Activated T-cell treated with anti-CD3 and anti-CD28 coated beads for 24 hours (primary cell): ENCODE measurements around the gene UBXN2A.

Source experiments
- DNase-seq: peaks from one replicate; pipeline ENCODE4 v3.0.0-alpha.2; 2020; ENCODE audit warnings: low read depth

The UBXN2A gene

DNA sequence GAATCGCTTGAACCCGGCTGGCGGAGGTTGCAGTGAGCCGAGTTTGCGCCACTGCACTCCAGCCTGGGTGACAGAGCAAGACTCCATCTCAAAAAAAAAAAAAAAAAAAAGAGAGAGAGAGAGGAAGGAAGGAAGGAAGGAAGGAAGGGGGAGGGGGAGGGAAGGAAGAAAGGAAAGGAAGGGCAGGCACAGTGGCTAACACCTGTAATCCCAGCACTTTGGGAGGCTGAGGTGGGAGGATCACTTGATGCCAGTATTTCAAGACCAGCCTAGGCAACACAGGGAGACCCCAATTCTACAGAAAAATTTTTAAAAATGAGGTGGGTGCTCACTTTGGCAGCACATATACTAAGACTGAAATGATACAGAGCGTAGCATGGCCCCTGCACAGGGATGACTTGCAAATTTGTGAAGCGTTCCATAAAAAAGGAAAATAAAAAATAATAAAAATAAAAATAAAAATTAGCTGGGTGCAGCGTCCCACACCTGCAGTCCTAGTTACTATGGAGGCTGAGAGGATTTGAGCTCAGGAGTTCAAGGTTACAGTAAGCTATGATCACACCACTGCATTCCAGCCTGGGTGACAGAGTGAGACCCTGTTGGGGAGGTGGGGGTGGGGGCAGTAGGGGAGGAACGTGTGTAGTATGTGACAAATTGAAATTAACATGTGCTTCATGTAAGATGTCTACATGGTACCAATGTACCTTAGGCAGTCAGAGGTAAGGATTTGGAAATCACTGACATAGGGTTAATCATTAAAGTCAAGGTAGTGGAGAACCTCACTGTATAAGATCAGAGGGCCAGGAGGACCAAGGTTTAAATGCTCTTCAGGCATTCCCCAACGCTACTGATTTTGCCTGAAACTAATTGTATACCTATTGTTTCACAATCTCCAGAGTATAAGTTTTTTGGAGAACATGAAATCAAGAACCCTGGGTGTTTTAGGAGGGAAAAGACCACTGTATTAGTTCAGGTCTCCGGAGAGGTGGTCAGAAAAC is 105.5 kb downstream of the UBXN2A start:
- no peak for DNase-seq

DNA sequence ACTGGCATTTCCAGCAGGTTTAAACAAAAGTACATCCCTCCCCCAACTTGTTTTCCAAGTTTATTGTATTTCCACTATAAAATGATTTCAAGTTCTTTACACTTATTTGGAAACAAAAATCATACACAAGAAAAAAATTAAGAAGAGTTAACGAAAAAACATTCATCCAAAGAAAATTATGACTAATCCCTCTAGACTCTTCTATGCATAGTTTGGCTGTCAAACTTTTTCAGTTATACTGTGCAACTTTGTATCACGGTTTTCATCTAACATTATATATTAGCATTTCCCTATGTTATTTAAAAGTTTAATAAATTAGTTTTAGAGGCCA is 106.3 kb downstream of the UBXN2A start:
- no peak for DNase-seq

DNA sequence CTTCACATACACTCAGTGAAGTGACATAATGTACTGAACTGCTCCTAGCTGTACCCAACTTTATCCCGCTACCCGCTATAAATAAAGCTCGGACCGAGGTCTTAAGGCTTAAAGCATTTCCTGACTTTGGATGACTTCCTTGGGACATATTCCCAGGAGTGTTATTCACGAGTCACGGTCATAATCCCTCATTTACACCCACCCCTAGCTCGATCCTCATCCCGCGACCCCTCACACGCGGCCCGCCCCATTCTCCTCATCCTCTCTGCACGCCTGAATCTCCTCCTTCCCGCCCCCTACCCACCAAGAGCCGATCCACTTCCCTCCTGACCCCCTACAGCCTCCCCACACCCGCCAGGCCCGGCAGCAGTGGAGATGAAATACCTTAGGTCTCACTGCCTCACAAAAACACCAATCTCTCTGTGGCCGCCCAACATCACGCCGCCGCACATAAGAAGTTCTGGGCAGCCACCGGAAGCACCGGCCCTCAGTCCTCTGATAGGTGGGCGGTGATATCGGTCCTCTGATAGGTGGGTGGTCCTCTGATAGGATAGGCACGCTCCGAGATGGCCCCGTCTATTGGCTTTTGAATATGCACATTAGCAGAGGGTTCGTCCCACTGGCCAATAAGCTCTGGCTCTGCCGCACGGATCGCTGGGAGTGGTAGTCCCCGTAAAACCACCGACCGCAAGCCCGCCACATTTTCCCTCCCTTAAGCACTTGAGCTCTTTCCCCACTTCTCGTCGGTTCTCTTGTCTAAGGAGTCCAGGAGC is 106.9 kb downstream of the UBXN2A start, which contains the start of gene WDCP:
Gene WDCP (minus strand): TSS at position 462 of the 773 bp plus-strand sequence. CDS start 7,897 bp downstream, outside the sequence.
- DNase-seq, result peak; percentile 92

DNA sequence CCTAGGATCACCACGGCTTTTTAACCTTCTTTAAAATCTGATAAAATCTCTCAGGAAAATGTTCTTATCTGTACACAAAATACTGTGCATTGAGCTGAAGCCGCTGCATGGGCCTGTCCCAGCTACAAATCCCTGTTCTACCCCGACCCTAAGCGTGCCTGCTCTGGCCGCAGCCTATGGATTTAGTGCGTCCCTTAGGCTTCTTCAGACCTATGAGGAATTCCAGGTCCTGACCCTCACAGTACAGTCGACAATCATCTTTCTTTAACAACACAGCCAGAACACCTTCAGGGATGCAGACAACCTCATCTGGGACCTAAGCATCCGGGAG is 107.4 kb downstream of the UBXN2A start:
- DNase-seq, result no peak

DNA sequence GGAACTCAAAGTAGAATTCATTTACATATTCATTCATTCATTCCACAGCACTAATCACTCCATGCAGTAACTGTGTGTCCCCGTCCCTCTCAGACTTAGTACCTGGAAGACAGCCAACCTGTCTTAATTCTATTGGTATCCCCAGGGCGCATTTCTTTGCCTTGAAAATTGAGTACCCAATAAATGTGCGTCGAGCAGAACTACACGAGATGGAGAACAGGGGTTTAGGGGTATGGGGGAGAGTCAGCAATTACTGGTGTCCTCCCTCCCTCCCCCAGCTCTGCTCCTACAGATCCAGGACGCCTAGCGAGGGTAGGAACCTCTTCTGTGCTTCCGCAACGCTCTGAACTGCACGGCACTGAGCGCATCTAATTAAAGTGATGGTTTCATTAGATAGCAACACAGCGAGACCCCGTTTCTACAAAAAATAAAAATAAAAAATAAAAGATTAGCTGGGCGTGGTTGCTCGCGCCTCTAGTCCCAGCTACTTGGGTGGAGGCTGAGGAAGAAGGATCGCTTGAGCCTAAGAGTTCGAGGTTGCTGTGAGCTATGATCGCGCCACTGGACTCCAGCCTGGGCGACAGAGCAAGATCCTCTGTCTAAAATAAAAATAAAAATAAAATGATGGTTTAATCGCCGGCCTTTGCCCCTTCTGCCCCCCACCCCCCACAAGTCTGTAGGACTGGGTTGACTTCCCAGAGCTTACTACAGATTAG is 108.7 kb downstream of the UBXN2A start:
- no peak for DNase-seq

DNA sequence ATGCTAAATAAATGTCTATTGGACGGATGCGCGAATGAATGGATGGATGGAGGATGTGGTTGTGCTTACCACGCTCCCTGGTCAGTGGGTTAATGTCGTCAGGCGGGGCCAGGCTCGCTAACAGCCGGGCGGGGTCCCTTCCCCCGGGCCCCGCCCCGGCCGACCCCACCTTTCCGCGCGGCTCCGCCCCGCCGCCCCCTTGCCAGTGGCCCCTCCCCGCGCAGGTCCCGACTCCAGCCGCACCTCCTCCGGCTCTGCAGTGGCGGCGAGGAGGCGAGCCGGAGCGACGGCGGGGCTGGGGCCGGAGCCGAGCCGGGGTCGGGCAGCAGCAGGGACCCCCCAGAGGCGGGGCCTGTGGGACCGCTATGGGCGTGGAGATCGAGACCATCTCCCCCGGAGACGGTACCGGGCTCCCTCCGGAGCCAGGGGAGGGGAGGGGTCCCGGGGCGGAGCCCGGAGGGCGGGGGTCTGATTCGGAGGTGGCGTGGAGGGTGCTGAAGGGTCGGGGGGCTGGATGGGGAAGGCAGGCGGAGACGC is 109.3 kb downstream of the UBXN2A start, which contains the start of gene FKBP1B:
Gene FKBP1B (plus strand): TSS at position 257 of the 537 bp plus-strand sequence. CDS start 109 bp downstream, at position 366.
- DNase-seq, result peak; percentile 36

DNA sequence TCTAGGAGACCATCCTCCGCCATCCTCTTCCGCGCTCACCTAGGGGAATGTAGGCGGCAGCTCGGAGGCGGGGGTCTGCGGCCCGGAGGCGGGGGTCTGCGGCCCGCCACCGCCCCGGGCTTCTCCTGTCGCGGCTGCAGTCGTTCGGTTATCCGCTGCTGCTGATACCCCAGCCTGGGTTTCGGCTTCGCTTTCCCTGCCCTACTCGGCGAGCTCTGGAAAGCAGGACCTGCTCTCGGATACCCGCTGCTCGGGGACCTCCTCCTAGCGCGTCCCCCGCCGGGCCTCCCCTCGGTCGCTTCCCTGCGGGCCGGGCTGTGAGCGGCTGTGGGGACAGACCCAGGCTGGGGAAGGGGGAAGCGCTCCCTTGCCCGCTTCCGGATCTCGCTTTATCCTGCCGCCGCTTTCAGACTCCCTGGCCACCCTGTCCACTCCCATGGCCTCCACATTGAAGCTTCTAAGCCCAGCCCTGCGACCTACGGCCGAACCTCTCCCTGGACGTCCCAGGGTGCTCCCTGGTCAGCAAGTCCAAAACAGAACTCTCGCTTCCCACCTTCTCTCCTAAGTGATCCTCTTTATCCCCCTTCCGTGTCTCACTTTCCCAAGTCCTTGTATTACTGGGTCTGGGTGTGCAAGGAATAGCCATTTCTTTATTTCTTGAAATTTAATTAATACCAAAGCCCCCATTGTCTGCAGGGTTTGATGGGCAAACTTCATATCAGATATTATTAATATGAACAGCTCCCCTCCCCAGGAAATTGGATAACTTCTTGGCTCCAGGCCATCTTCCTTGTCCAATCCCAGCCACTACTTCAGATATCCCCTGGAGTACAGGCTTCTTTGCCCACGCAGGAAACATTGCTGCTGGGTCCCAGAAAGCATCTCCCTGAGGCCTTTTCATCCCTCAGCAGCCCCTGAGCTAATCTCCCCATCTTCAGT is 110.0 kb downstream of the UBXN2A start:
- DNase-seq, result no peak

DNA sequence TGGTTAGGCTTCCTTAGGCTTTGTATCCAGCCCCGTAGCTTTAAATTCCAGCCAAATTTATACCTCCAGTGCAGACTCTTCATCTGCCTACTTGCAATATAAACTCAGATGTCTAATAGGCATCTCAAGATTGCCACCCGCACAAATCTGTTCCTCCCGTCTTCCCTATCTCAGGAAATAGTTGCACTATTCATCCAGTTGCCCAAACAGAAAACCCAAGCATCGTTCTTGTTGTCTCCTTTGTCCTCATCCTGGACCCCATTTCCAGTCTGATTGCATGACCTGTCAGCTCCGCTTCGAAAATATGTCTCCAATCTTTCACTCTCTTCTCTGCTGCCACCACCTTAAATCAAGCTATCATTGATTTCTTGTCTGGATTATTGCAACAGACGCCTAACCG is 111.6 kb downstream of the UBXN2A start:
- DNase-seq, result no peak

DNA sequence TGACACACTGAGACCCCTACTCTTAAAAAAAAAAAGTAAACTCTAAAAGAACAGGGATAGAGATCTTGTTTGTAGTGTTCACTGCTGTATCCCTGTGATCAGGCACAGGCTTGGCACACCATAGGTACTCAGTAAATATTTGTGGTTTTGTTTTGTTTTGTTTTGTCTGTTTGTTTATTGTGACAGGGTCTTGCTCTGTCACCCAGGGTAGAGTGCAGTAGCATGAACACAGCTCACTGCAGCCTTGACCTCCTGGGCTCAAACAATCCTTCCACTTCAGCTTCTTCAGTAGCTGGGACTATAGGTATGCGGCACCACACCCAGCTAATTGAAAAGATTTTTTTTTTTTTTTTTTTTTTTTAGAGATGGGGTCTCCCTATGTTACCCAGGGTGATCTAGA is 112.7 kb downstream of the UBXN2A start:
- no peak for DNase-seq
